Keratinocyte (primary cell): ENCODE results near the gene DUS4L. TPM values are rescaled to one million over a fixed set of nuclear protein-coding genes. Genes with fewer than 3 reads are reported as not detected.

Experiments used
- DNase-seq: peaks from one replicate; pipeline ENCODE4 v3.0.0-alpha.2; 2011; ENCODE audit warnings: low read depth, missing footprints, low spot score
- FAIRE-seq: peaks from 2 replicates; lab custom pipeline; 2011; peaks lifted over from hg19 to GRCh38; lab: Jason Lieb, UNC
- H2AFZ ChIP-seq: 2 replicates; pipeline ENCODE4 v1.6.0; 2012; ENCODE audit warnings: low read length, control low read depth, inconsistent platforms; ENCODE audit not compliant: control insufficient read depth
- H3K27ac ChIP-seq: 2 replicates; pipeline ENCODE4 v1.5.1; 2011; ENCODE audit warnings: low read length; ENCODE audit not compliant: control insufficient read depth, insufficient read depth
- H3K27me3 ChIP-seq: 3 replicates; pipeline ENCODE4 v1.6.0; 2011; ENCODE audit warnings: low read length; ENCODE audit not compliant: control insufficient read depth, insufficient read depth; ENCODE audit errors: extremely low read depth
- H3K36me3 ChIP-seq, 2 experiments: 2 replicates in 1 of 2; 3 replicates in 1 of 2; pipeline ENCODE4 v1.5.1; 2011; ENCODE audit warnings: low read length in 2 of 2, mild to moderate bottlenecking in 1 of 2; ENCODE audit not compliant: control insufficient read depth in 2 of 2, insufficient read depth in 2 of 2; ENCODE audit errors: extremely low read depth in 1 of 2
- H3K4me1 ChIP-seq: 3 replicates; pipeline ENCODE4 v1.5.1; 2011; ENCODE audit warnings: low read length; ENCODE audit not compliant: control insufficient read depth, insufficient read depth; ENCODE audit errors: extremely low read depth
- H3K4me2 ChIP-seq: 3 replicates; pipeline ENCODE4 v1.6.0; 2011; ENCODE audit warnings: low read depth, low read length; ENCODE audit not compliant: control insufficient read depth, insufficient read depth; ENCODE audit errors: extremely low read depth
- H3K4me3 ChIP-seq, 3 experiments: fragments of 200-600 bp in 1 of 3; sonication (generic) in 1 of 3; 2 replicates in 2 of 3; 3 replicates in 1 of 3; pipeline ENCODE4 v1.5.1; 2011 to 2016; ENCODE audit warnings: low read length in 3 of 3, mild to moderate bottlenecking in 3 of 3, control low read depth in 2 of 3, inconsistent platforms in 1 of 3, low read depth in 1 of 3, mixed read lengths in 1 of 3, mixed run types in 1 of 3, moderate library complexity in 1 of 3; ENCODE audit not compliant: control insufficient read depth in 2 of 3, insufficient read depth in 2 of 3; ENCODE audit errors: extremely low read depth in 1 of 3
- H3K79me2 ChIP-seq: 2 replicates; pipeline ENCODE4 v1.6.0; 2012; ENCODE audit warnings: low read length; ENCODE audit not compliant: control insufficient read depth, insufficient read depth
- H3K9ac ChIP-seq: 3 replicates; pipeline ENCODE4 v1.6.0; 2011; ENCODE audit warnings: low read length; ENCODE audit not compliant: control insufficient read depth, insufficient read depth; ENCODE audit errors: extremely low read depth
- H3K9me1 ChIP-seq: 3 replicates; pipeline ENCODE4 v1.6.0; 2011; ENCODE audit warnings: low read length; ENCODE audit not compliant: control insufficient read depth, insufficient read depth; ENCODE audit errors: extremely low read depth
- H3K9me3 ChIP-seq: 2 replicates; pipeline ENCODE4 v1.5.1; 2012; ENCODE audit warnings: low read depth, low read length; ENCODE audit not compliant: control insufficient read depth
- H4K20me1 ChIP-seq: 3 replicates; pipeline ENCODE4 v1.6.0; 2011; ENCODE audit warnings: low read length; ENCODE audit not compliant: control insufficient read depth, insufficient read depth; ENCODE audit errors: extremely low read depth
- EZH2 ChIP-seq: IDR thresholded peaks from one replicate; pipeline ENCODE4 v1.6.1; 2012; ENCODE audit warnings: inconsistent platforms, mild to moderate bottlenecking, low read length, moderate library complexity
- dilution Hi-C: fragments of 300-500 bp; cut with MboI; formaldehyde crosslinking; loops from one replicate; pipeline ENCODE4 v1.7.0; 2020; ENCODE audit warnings: low sequenced_read_pairs; ENCODE audit not compliant: extremely low pct_ligation_motif_present
- polyA plus RNA-seq, 5 experiments: library from polyadenylated mRNA; depleted of rRNA in 3 of 5; stranded (reverse) in 3 of 5; stranded (forward) in 1 of 5; unstranded in 1 of 5; fragments of >200 nt; gene quantifications; 1 replicate in 1 of 5; 2 replicates in 3 of 5; 3 replicates in 1 of 5; pipeline versions ENCODE4 v1.2.1 to v1.2.3, GENCODE V29; 2011 to 2012; ENCODE audit warnings: missing spikeins in 2 of 5, low read depth in 1 of 5, low replicate concordance in 1 of 5
- TF ChIP-seq, protein P1 (sequence below), 3 experiments: IDR thresholded peaks in 1 of 3; conservative IDR thresholded peaks in 1 of 3; optimal IDR thresholded peaks in 1 of 3; 2 replicates in 2 of 3; 3 replicates in 1 of 3; pipeline versions ENCODE3 to v1.5.1; 2011; ENCODE audit warnings: low read length in 3 of 3, mild to moderate bottlenecking in 3 of 3, moderate library complexity in 2 of 3, control low read depth in 1 of 3, inconsistent platforms in 1 of 3; ENCODE audit not compliant: insufficient read depth in 2 of 3; ENCODE audit errors: extremely low read depth in 1 of 3

DUS4L gene
- polyA plus RNA-seq, 1 donor (not counting 4 experiments of a cell fraction or from before 2014, with no cell fraction given), result 11.3 TPM

DNA sequence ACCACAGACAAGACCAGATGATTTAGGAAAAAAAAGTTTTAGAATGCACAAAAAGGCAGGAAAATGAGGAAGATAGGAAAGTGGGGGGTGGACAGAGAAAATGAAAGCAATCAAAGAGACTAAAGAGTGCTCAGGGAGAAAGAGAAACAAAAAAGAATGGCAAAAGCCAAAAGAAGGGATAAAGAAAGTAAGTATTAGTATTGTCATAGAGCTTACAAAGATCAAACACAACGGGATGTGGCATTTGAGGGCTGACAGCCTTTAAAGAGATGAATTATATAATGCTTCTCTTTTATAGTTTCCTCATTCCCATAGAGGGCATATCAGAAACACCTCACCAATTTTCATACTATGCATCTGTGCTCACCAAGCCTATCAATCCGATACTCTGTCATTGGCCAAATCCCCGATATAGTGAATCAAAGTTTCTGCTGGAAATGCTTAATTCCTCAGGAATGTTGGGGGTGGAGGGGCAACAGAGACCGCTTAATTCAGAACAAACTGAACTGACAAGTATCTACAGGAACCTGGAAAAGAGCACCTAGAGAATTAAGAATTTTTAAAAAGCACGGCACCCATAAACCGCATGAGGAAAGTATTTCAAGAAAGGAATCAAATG is 2.8 kb upstream of the DUS4L start:
- Histone ChIP-seq H3K9me1 (no peaks in the 10 kb centered on the region), H4K20me1 (no peaks in the 10 kb centered on the region), H3K4me2 (peak overlapping the region; percentile 76), H3K4me3 (peak overlapping the region; percentile 15 to 56 (median 53)), H3K27ac (peak overlapping the region; percentile 94), H3K79me2 (peaks cover 60% of the 10 kb centered on the region), H3K27me3 (no peaks in the 10 kb centered on the region), H3K9ac (peak overlapping the region; percentile 55), H3K36me3 (peaks cover under 1 to 5% of the 10 kb centered on the region in 2 experiments), H3K4me1 (peaks cover 41% of the 10 kb centered on the region), H2AFZ (no peak overlapping the region), H3K9me3 (no peaks in the 10 kb centered on the region)
- DNase-seq (peak; percentile 56), FAIRE-seq (peak; percentile 26)
- dilution Hi-C loops, result no loop called here
- TF ChIP-seq, protein P1, sequence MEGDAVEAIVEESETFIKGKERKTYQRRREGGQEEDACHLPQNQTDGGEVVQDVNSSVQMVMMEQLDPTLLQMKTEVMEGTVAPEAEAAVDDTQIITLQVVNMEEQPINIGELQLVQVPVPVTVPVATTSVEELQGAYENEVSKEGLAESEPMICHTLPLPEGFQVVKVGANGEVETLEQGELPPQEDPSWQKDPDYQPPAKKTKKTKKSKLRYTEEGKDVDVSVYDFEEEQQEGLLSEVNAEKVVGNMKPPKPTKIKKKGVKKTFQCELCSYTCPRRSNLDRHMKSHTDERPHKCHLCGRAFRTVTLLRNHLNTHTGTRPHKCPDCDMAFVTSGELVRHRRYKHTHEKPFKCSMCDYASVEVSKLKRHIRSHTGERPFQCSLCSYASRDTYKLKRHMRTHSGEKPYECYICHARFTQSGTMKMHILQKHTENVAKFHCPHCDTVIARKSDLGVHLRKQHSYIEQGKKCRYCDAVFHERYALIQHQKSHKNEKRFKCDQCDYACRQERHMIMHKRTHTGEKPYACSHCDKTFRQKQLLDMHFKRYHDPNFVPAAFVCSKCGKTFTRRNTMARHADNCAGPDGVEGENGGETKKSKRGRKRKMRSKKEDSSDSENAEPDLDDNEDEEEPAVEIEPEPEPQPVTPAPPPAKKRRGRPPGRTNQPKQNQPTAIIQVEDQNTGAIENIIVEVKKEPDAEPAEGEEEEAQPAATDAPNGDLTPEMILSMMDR (optimal IDR thresholded peaks at IDR 0.05 in 1 of 3, IDR thresholded peaks at IDR 0.05 in 1 of 3, conservative IDR thresholded peaks at IDR 0.05 in 1 of 3; ENCODE audit: extremely low read depth in 1 of 3, insufficient read depth in 2 of 3, low read length in 3 of 3), result no peak
- no peak for TF ChIP-seq EZH2

- Histone ChIP-seq H3K9ac (peak overlapping the region; percentile 97), H3K9me3 (no peaks in the 10 kb centered on the region), H3K4me2 (peak overlapping the region; percentile 76), H3K4me1 (peaks cover 41% of the 10 kb centered on the region), H4K20me1 (no peaks in the 10 kb centered on the region), H3K27ac (peak overlapping the region; percentile 94), H3K27me3 (no peaks in the 10 kb centered on the region), H3K9me1 (no peaks in the 10 kb centered on the region), H3K79me2 (peaks cover 45% of the 10 kb centered on the region), H3K36me3 (no peaks in the 10 kb centered on the region), H2AFZ (peak overlapping the region; percentile 94), H3K4me3 (peak overlapping the region; percentile 88 to 94 (median 93))
- dilution Hi-C loops, result no loop called here
- FAIRE-seq (peak; percentile 57), DNase-seq (no peak)
- no peak for TF ChIP-seq EZH2
- TF ChIP-seq, protein P1 (optimal IDR thresholded peaks at IDR 0.05 in 1 of 3, IDR thresholded peaks at IDR 0.05 in 1 of 3, conservative IDR thresholded peaks at IDR 0.05 in 1 of 3; ENCODE audit: extremely low read depth in 1 of 3, insufficient read depth in 2 of 3, low read length in 3 of 3), result no peak
Measured at GRCh38 chr7:107563081-107563774, 543 bp upstream of the DUS4L start.
